Measurements from ENCODE around the gene LPIN2.
"Not testable (repeated sequence)": the region's sequence is repeated elsewhere in the genome, so short reads cannot be mapped to it uniquely, and the experiment has no call there.

LPIN2 gene

GRCh38 chr18:3053081-3053480 is 40.1 kb upstream of the LPIN2 start:
- Histone ChIP-seq H3K18ac (ENCODE audit: low read depth in 1 of 2, low read length in 2 of 2) (no peak overlapping the region), H2BK15ac (ENCODE audit: low read depth, poor library complexity, severe bottlenecking) (no peak overlapping the region), H3K14ac (ENCODE audit: low read length in 2 of 2) (no peak overlapping the region), H3K9ac (ENCODE audit: low read length) (no peak overlapping the region), H3K4ac (ENCODE audit: low read depth in 1 of 2, low read length in 2 of 2) (no peak overlapping the region), H2BK5ac (ENCODE audit: low read depth, low read length, poor library complexity, severe bottlenecking) (no peak overlapping the region), H3K23ac (ENCODE audit: low read length in 2 of 2) (no peak overlapping the region), H3K4me2 (ENCODE audit: low read length, poor library complexity, severe bottlenecking) (no peak overlapping the region), H3K27me3 (ENCODE audit: control insufficient read depth in 1 of 2, insufficient read depth in 1 of 2, low read length in 2 of 2) (peaks cover 0 to 13% of the 10 kb centered on the region in 2 experiments), H4K91ac (ENCODE audit: low read length) (no peak overlapping the region), H2BK12ac (ENCODE audit: low read length in 2 of 2) (no peak overlapping the region), H2AFZ (ENCODE audit: low read depth, low read length) (no peak overlapping the region), H3K9me3 (ENCODE audit: control insufficient read depth, low read length) (no peaks in the 10 kb centered on the region), H3K36me3 (ENCODE audit: control insufficient read depth in 1 of 2, insufficient read depth in 2 of 2, low read depth in 1 of 2, low read length in 2 of 2) (no peaks in the 10 kb centered on the region), H3K4me1 (ENCODE audit: control insufficient read depth, insufficient read depth, low read depth, low read length) (peaks cover 5% of the 10 kb centered on the region), H3K27ac (ENCODE audit: low read length, poor library complexity, severe bottlenecking) (no peak overlapping the region), H3K4me3 (ENCODE audit: insufficient read depth in 1 of 2, low read depth in 1 of 2, low read length in 2 of 2) (no peak overlapping the region), H2BK120ac (ENCODE audit: low read depth, low read length) (no peak overlapping the region), H3K79me1 (replicated peaks; ENCODE audit: low read length, poor library complexity, severe bottlenecking) (no peaks in the 10 kb centered on the region), H4K8ac (ENCODE audit: low read length) (no peak overlapping the region), H2AK5ac (ENCODE audit: low read length, severe bottlenecking) (no peak overlapping the region)
- WGBS, result 98% methylated on average over 4 of the region's 4 CpGs
- no peak for DNase-seq

GRCh38 chr18:3052411-3052758 is 39.4 kb upstream of the LPIN2 start:
- no peak overlapping the region for H2BK12ac ChIP-seq (ENCODE audit: low read length in 2 of 2)
- DNase-seq, result no peak
- H4K91ac ChIP-seq (ENCODE audit: low read length), result no peak overlapping the region
- no peaks in the 10 kb centered on the region for H3K79me1 ChIP-seq (replicated peaks; ENCODE audit: low read length, poor library complexity, severe bottlenecking)
- H3K36me3 ChIP-seq (ENCODE audit: control insufficient read depth in 1 of 2, insufficient read depth in 2 of 2, low read depth in 1 of 2, low read length in 2 of 2), result no peaks in the 10 kb centered on the region
- H3K9ac ChIP-seq (ENCODE audit: low read length), result no peak overlapping the region
- H2AFZ ChIP-seq (ENCODE audit: low read depth, low read length), result no peak overlapping the region
- peaks cover 5% of the 10 kb centered on the region for H3K4me1 ChIP-seq (ENCODE audit: control insufficient read depth, insufficient read depth, low read depth, low read length)
- H3K27me3 ChIP-seq (ENCODE audit: control insufficient read depth in 1 of 2, insufficient read depth in 1 of 2, low read length in 2 of 2), result peaks cover 0 to 9% of the 10 kb centered on the region in 2 experiments
- no peak overlapping the region for H2BK120ac ChIP-seq (ENCODE audit: low read depth, low read length)
- no peak overlapping the region for H3K23ac ChIP-seq (ENCODE audit: low read length in 2 of 2)
- H3K9me3 ChIP-seq (ENCODE audit: control insufficient read depth, low read length), result no peaks in the 10 kb centered on the region
- no peak overlapping the region for H3K18ac ChIP-seq (ENCODE audit: low read depth in 1 of 2, low read length in 2 of 2)
- no peak overlapping the region for H3K4me3 ChIP-seq (ENCODE audit: insufficient read depth in 1 of 2, low read depth in 1 of 2, low read length in 2 of 2)
- WGBS, result 55% methylated on average over 2 of the region's 2 CpGs
- H2BK15ac ChIP-seq (ENCODE audit: low read depth, poor library complexity, severe bottlenecking), result no peak overlapping the region
- no peak overlapping the region for H2BK5ac ChIP-seq (ENCODE audit: low read depth, low read length, poor library complexity, severe bottlenecking)
- no peak overlapping the region for H3K4me2 ChIP-seq (ENCODE audit: low read length, poor library complexity, severe bottlenecking)
- H3K14ac ChIP-seq (ENCODE audit: low read length in 2 of 2), result no peak overlapping the region
- H2AK5ac ChIP-seq (ENCODE audit: low read length, severe bottlenecking), result no peak overlapping the region
- H3K27ac ChIP-seq (ENCODE audit: low read length, poor library complexity, severe bottlenecking), result no peak overlapping the region
- no peak overlapping the region for H4K8ac ChIP-seq (ENCODE audit: low read length)
- no peak overlapping the region for H3K4ac ChIP-seq (ENCODE audit: low read depth in 1 of 2, low read length in 2 of 2)

GRCh38 chr18:3051718-3052410 is 38.9 kb upstream of the LPIN2 start:
- DNase-seq, result no peak
- no peak overlapping the region for H3K27ac ChIP-seq (ENCODE audit: low read length, poor library complexity, severe bottlenecking)
- H3K9ac ChIP-seq (ENCODE audit: low read length), result no peak overlapping the region
- no peak overlapping the region for H3K4ac ChIP-seq (ENCODE audit: low read depth in 1 of 2, low read length in 2 of 2)
- no peak overlapping the region for H2BK120ac ChIP-seq (ENCODE audit: low read depth, low read length)
- H3K23ac ChIP-seq (ENCODE audit: low read length in 2 of 2), result no peak overlapping the region
- H2BK15ac ChIP-seq (ENCODE audit: low read depth, poor library complexity, severe bottlenecking), result no peak overlapping the region
- H3K9me3 ChIP-seq (ENCODE audit: control insufficient read depth, low read length), result no peaks in the 10 kb centered on the region
- 84% methylated on average over 8 of the region's 8 CpGs for whole genome bisulfite sequencing
- H3K14ac ChIP-seq (ENCODE audit: low read length in 2 of 2), result no peak overlapping the region
- H3K36me3 ChIP-seq (ENCODE audit: control insufficient read depth in 1 of 2, insufficient read depth in 2 of 2, low read depth in 1 of 2, low read length in 2 of 2), result no peaks in the 10 kb centered on the region
- no peak overlapping the region for H3K4me3 ChIP-seq (ENCODE audit: insufficient read depth in 1 of 2, low read depth in 1 of 2, low read length in 2 of 2)
- H3K79me1 ChIP-seq (replicated peaks; ENCODE audit: low read length, poor library complexity, severe bottlenecking), result no peaks in the 10 kb centered on the region
- H2AFZ ChIP-seq (ENCODE audit: low read depth, low read length), result no peak overlapping the region
- no peak overlapping the region for H4K91ac ChIP-seq (ENCODE audit: low read length)
- no peak overlapping the region for H2AK5ac ChIP-seq (ENCODE audit: low read length, severe bottlenecking)
- H2BK12ac ChIP-seq (ENCODE audit: low read length in 2 of 2), result no peak overlapping the region
- no peak overlapping the region for H3K18ac ChIP-seq (ENCODE audit: low read depth in 1 of 2, low read length in 2 of 2)
- peaks cover 5% of the 10 kb centered on the region for H3K4me1 ChIP-seq (ENCODE audit: control insufficient read depth, insufficient read depth, low read depth, low read length)
- H3K4me2 ChIP-seq (ENCODE audit: low read length, poor library complexity, severe bottlenecking), result no peak overlapping the region
- H2BK5ac ChIP-seq (ENCODE audit: low read depth, low read length, poor library complexity, severe bottlenecking), result no peak overlapping the region
- peaks cover 0 to 5% of the 10 kb centered on the region in 2 experiments for H3K27me3 ChIP-seq (ENCODE audit: control insufficient read depth in 1 of 2, insufficient read depth in 1 of 2, low read length in 2 of 2)
- no peak overlapping the region for H4K8ac ChIP-seq (ENCODE audit: low read length)

- not testable (repeated sequence) for H3K9me3 ChIP-seq (ENCODE audit: control insufficient read depth, low read length); H3K27ac ChIP-seq (ENCODE audit: low read length, poor library complexity, severe bottlenecking); H4K8ac ChIP-seq (ENCODE audit: low read length); H2BK15ac ChIP-seq (ENCODE audit: low read depth, poor library complexity, severe bottlenecking); H3K79me1 ChIP-seq (replicated peaks; ENCODE audit: low read length, poor library complexity, severe bottlenecking); H3K9ac ChIP-seq (ENCODE audit: low read length); H2BK120ac ChIP-seq (ENCODE audit: low read depth, low read length); H3K14ac ChIP-seq (ENCODE audit: low read length in 2 of 2); H3K27me3 ChIP-seq (ENCODE audit: control insufficient read depth in 1 of 2, insufficient read depth in 1 of 2, low read length in 2 of 2); H3K4me1 ChIP-seq (ENCODE audit: control insufficient read depth, insufficient read depth, low read depth, low read length); H2BK12ac ChIP-seq (ENCODE audit: low read length in 2 of 2); H3K4me2 ChIP-seq (ENCODE audit: low read length, poor library complexity, severe bottlenecking); DNase-seq; H3K36me3 ChIP-seq (ENCODE audit: control insufficient read depth in 1 of 2, insufficient read depth in 2 of 2, low read depth in 1 of 2, low read length in 2 of 2); H3K23ac ChIP-seq (ENCODE audit: low read length in 2 of 2); H3K4ac ChIP-seq (ENCODE audit: low read depth in 1 of 2, low read length in 2 of 2); H2AFZ ChIP-seq (ENCODE audit: low read depth, low read length); H4K91ac ChIP-seq (ENCODE audit: low read length); H2BK5ac ChIP-seq (ENCODE audit: low read depth, low read length, poor library complexity, severe bottlenecking); H3K18ac ChIP-seq (ENCODE audit: low read depth in 1 of 2, low read length in 2 of 2); H3K4me3 ChIP-seq (ENCODE audit: insufficient read depth in 1 of 2, low read depth in 1 of 2, low read length in 2 of 2); H2AK5ac ChIP-seq (ENCODE audit: low read length, severe bottlenecking)
- no CpG with 5 or more reads among the region's 8 CpGs for WGBS
Measured at GRCh38 chr18:3049897-3050454, 37.0 kb upstream of the LPIN2 start.
